Erythroblast (primary cell): ENCODE data around the gene EIF5B.

ENCODE experiments used
- GATA1 ChIP-seq: IDR thresholded peaks from 2 replicates; pipeline ENCODE4 v1.6.1; 2011; ENCODE audit warnings: low read depth, mild to moderate bottlenecking, control low read depth, low read length, moderate library complexity
- POLR2A ChIP-seq: IDR thresholded peaks from 2 replicates; pipeline ENCODE4 v1.6.1; 2011; ENCODE audit warnings: mild to moderate bottlenecking, low read length

DNA sequence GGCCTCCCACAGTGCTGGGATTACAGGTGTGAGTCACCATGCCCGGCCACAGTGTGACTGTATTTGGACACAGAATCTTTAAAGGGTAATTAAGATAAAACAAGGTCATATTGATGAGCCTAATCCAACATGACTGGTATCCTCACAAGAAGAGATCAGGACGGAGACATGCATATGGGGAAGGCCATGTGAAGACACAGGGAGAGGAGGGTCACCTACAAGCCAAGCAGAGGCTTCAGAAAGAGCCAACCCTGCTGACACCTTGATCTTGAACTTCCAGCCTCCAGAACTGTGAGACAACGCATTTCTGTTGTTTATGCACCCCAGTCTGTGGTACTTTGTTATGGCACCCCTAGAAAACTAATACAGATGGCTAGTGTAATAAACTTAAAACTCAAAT lies 80.2 kb downstream of the EIF5B start:
- TF ChIP-seq POLR2A (no peak), GATA1 (no peak)
